ENCODE results near the gene RGS3.

DNA sequence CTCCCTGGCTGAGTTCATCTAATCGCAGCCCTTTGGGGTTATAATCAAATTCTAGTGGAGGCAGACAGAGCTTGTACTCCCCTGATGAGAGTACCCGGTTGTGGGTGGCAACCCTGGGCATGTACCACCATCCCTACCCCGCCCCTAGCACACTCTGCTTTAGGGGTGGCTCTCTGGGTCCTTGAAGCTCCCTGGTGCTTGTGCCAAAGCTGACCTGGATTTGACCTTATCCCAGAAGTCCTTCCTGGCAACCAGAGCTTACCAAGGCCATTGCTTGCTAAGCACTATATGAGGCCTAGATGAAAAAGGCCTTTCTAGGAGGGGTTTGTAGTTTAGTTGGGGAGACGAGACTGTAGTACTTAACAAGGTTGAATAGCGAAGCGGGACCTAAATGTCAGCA, 72.2 kb downstream of the RGS3 start:
- TF ChIP-seq POLR2A (IDR thresholded peaks at IDR 0.05) (no peak), EP300 (IDR thresholded peaks at IDR 0.05) (no peak), POLR2AphosphoS5 (IDR thresholded peaks at IDR 0.05) (no peak)
- TF ChIP-seq, protein P1, sequence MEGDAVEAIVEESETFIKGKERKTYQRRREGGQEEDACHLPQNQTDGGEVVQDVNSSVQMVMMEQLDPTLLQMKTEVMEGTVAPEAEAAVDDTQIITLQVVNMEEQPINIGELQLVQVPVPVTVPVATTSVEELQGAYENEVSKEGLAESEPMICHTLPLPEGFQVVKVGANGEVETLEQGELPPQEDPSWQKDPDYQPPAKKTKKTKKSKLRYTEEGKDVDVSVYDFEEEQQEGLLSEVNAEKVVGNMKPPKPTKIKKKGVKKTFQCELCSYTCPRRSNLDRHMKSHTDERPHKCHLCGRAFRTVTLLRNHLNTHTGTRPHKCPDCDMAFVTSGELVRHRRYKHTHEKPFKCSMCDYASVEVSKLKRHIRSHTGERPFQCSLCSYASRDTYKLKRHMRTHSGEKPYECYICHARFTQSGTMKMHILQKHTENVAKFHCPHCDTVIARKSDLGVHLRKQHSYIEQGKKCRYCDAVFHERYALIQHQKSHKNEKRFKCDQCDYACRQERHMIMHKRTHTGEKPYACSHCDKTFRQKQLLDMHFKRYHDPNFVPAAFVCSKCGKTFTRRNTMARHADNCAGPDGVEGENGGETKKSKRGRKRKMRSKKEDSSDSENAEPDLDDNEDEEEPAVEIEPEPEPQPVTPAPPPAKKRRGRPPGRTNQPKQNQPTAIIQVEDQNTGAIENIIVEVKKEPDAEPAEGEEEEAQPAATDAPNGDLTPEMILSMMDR (IDR thresholded peaks at IDR 0.05) = no peak

Data from sigmoid colon (tissue), 4 donors.